NT2/D1 (cell line): ENCODE measurements around the gene NT5DC3.

Source experiments
- DNase-seq: peaks from one replicate; pipeline ENCODE4 v3.0.0-alpha.2; 2011; ENCODE audit warnings: low read depth, low spot score
- H3K27me3 ChIP-seq: 2 replicates; pipeline ENCODE4 v1.6.0; 2011; ENCODE audit warnings: mild to moderate bottlenecking; ENCODE audit not compliant: insufficient read length, insufficient read depth
- H3K36me3 ChIP-seq: 2 replicates; pipeline ENCODE4 v1.6.1; 2011; ENCODE audit warnings: mild to moderate bottlenecking, low read length, mixed read lengths; ENCODE audit not compliant: insufficient read depth, insufficient read length
- H3K4me1 ChIP-seq: 2 replicates; pipeline ENCODE4 v1.5.1; 2011; ENCODE audit not compliant: insufficient read depth, insufficient read length
- H3K4me3 ChIP-seq: 2 replicates; pipeline ENCODE4 v1.5.1; 2011; ENCODE audit warnings: low read depth; ENCODE audit not compliant: insufficient read length
- H3K9ac ChIP-seq: 2 replicates; pipeline ENCODE4 v1.6.0; 2011; ENCODE audit warnings: low read depth; ENCODE audit not compliant: insufficient read length
- H3K9me3 ChIP-seq: 2 replicates; pipeline ENCODE4 v1.5.1; 2011; ENCODE audit warnings: mild to moderate bottlenecking, low read length; ENCODE audit not compliant: insufficient read depth
- SUZ12 ChIP-seq: IDR thresholded peaks from 2 replicates; pipeline ENCODE4 v1.6.1; 2011; ENCODE audit not compliant: insufficient read length, insufficient read depth; ENCODE audit errors: extremely low read depth
- YY1 ChIP-seq: IDR thresholded peaks from 2 replicates; pipeline ENCODE4 v1.6.1; 2011; ENCODE audit not compliant: insufficient read length, insufficient read depth
- ZNF274 ChIP-seq: IDR thresholded peaks from 2 replicates; pipeline ENCODE4 v1.6.1; 2011; ENCODE audit warnings: mild to moderate bottlenecking, low read depth, low read length

NT5DC3 gene

DNA sequence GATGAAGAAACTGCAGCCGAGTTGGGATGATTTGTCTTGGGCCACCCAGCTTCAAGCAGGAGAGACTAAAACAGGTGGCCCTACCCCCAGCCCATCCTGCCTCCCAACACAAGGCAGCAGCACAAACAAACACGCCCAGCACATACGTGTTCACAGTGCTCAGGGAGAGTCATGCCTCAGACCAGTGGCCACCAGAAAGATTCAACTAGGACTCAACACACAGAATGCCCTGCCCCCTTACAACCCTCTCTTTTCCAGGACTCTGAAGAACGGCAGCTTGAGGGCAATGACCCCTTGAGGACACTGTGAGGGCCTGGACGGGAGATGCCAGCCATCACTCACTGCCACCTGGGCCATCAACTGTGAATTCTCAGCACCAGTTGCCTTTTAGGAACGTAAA lies 75.0 kb downstream of the NT5DC3 start:
- H3K9ac ChIP-seq, result no peak overlapping the region
- H3K4me3 ChIP-seq, result no peak overlapping the region

DNA sequence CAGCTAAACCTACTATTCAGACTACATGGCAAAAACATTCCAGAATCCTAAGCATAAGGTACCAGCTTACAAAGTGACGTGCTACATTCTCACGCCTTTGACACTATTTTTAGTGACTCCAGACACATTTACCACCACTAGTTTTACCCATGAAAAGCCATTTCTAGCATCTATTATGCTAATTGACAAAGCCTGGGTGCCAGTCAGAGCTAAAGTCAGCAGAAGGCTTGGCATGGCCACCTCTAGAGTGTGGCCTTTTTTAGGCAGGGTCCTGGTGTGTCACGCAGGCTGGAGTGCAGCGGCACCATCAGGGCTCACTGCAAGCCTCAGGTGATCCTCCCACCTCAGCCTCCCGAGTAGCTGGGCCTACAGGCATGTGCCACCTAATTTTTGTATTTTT lies 75.7 kb downstream of the NT5DC3 start:
- TF ChIP-seq YY1 (no peak), ZNF274 (no peak), SUZ12 (no peak)
- peaks cover 63% of the 10 kb centered on the region for H3K36me3 ChIP-seq
- DNase-seq, result no peak
- peaks cover 8% of the 10 kb centered on the region for H3K4me1 ChIP-seq
- no peak overlapping the region for H3K9ac ChIP-seq
- no peaks in the 10 kb centered on the region for H3K9me3 ChIP-seq
- H3K4me3 ChIP-seq, result no peak overlapping the region
- no peaks in the 10 kb centered on the region for H3K27me3 ChIP-seq

More for the DNA sequence above, 75.0 kb downstream of the NT5DC3 start:
- H3K4me1 ChIP-seq, result peaks cover 8% of the 10 kb centered on the region
- no peak for DNase-seq
- no peak for TF ChIP-seq ZNF274
- TF ChIP-seq YY1, result no peak
- TF ChIP-seq SUZ12, result no peak
- peaks cover 65% of the 10 kb centered on the region for H3K36me3 ChIP-seq
- H3K9me3 ChIP-seq, result no peaks in the 10 kb centered on the region
- no peaks in the 10 kb centered on the region for H3K27me3 ChIP-seq

- no peaks in the 10 kb centered on the region for H3K27me3 ChIP-seq
- H3K4me1 ChIP-seq, result no peaks in the 10 kb centered on the region
- no peak for TF ChIP-seq YY1
- TF ChIP-seq SUZ12, result no peak
- TF ChIP-seq ZNF274, result no peak
- H3K9ac ChIP-seq, result no peak overlapping the region
- H3K36me3 ChIP-seq, result peaks cover 47% of the 10 kb centered on the region
- H3K9me3 ChIP-seq, result no peaks in the 10 kb centered on the region
- no peak overlapping the region for H3K4me3 ChIP-seq
- no peak for DNase-seq
Measured at GRCh38 chr12:103762473-103762872, 78.6 kb downstream of the NT5DC3 start.

- no peak for DNase-seq
- Histone ChIP-seq H3K36me3 (peaks cover 12% of the 10 kb centered on the region), H3K9ac (no peak overlapping the region), H3K4me3 (no peak overlapping the region), H3K9me3 (no peaks in the 10 kb centered on the region), H3K27me3 (no peaks in the 10 kb centered on the region), H3K4me1 (no peaks in the 10 kb centered on the region)
- TF ChIP-seq ZNF274, result no peak
- no peak for TF ChIP-seq SUZ12
- TF ChIP-seq YY1, result no peak
Measured at GRCh38 chr12:103758310-103759089, 82.5 kb downstream of the NT5DC3 start.

DNA sequence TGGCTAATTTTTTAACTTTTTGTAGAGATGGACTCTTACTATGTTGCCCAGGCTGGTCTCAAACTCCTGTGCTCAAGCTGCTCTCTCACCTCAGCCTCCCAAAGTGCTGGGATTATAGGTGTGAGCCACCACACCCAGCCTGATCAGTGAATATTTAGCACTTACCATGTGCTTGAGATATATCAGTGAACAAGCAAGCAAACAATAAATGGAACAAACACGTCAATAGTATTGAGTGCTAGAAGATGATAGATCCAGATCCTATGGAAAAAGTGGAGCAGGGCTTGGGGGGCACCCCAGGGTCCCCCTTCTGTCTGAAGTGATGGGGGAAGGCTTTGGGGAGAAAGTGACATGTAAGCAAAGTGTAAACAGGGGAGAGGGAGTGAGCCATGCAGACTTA lies 83.8 kb downstream of the NT5DC3 start:
- H3K9ac ChIP-seq, result no peak overlapping the region
- no peak for DNase-seq
- no peak overlapping the region for H3K4me3 ChIP-seq
- H3K9me3 ChIP-seq, result no peaks in the 10 kb centered on the region
- H3K36me3 ChIP-seq, result peaks cover 9% of the 10 kb centered on the region
- TF ChIP-seq ZNF274 (no peak), YY1 (no peak), SUZ12 (no peak)
- no peaks in the 10 kb centered on the region for H3K4me1 ChIP-seq
- H3K27me3 ChIP-seq, result no peaks in the 10 kb centered on the region

DNA sequence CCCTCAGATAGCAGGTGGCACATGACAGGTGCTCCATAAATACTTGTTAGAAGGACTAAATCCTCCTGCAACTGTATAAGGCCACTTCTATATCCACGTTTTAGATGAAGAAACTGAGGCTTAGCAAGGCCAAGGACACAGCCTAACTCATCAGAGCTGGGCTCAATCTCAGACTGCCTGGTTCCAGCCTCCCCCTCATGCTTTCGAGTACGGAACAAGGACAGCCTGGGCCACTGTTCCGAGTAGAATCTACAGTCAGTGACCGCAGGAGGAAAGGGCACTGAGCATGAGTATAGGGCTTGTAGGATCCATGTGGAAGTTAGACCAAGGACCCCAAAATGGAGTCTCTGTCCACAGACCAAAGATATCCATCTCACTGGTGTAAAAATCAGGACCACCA lies 84.6 kb downstream of the NT5DC3 start:
- H3K36me3 ChIP-seq, result peaks cover 7% of the 10 kb centered on the region
- no peaks in the 10 kb centered on the region for H3K4me1 ChIP-seq
- TF ChIP-seq ZNF274 (no peak), SUZ12 (no peak), YY1 (no peak)
- no peaks in the 10 kb centered on the region for H3K9me3 ChIP-seq
- no peak for DNase-seq
- H3K9ac ChIP-seq, result no peak overlapping the region
- no peak overlapping the region for H3K4me3 ChIP-seq
- no peaks in the 10 kb centered on the region for H3K27me3 ChIP-seq

DNA sequence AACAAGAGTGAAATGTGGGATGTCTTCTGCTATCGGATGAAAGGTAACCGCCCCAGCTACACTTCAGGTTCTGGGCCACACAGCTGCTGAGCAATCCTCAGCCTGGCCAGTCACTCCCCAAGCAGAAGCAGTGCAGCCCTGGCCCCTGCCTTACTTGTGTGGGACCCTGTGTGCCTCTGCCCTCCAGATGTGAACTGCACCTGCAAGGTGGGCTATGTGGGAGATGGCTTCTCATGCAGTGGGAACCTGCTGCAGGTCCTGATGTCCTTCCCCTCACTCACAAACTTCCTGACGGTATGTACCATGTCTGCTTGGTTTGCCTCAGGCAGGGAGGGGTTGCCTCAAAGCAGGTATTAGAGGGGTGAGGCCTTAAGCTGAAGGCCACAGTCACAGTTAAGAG lies 85.6 kb downstream of the NT5DC3 start:
- no peak for DNase-seq
- TF ChIP-seq ZNF274 (no peak), YY1 (no peak), SUZ12 (no peak)

More for the DNA sequence above, 85.6 kb downstream of the NT5DC3 start:
- Histone ChIP-seq H3K9ac (no peak overlapping the region), H3K4me3 (no peak overlapping the region), H3K4me1 (no peaks in the 10 kb centered on the region), H3K9me3 (no peaks in the 10 kb centered on the region), H3K27me3 (no peaks in the 10 kb centered on the region), H3K36me3 (no peaks in the 10 kb centered on the region)
